ENCODE data around the gene PLXDC2. TPM values are rescaled to one million over a fixed set of nuclear protein-coding genes. Genes with fewer than 3 reads are reported as not detected.

PLXDC2 gene
- total RNA-seq, 1 experiment from 2014 or later, result 0.69 TPM

DNA sequence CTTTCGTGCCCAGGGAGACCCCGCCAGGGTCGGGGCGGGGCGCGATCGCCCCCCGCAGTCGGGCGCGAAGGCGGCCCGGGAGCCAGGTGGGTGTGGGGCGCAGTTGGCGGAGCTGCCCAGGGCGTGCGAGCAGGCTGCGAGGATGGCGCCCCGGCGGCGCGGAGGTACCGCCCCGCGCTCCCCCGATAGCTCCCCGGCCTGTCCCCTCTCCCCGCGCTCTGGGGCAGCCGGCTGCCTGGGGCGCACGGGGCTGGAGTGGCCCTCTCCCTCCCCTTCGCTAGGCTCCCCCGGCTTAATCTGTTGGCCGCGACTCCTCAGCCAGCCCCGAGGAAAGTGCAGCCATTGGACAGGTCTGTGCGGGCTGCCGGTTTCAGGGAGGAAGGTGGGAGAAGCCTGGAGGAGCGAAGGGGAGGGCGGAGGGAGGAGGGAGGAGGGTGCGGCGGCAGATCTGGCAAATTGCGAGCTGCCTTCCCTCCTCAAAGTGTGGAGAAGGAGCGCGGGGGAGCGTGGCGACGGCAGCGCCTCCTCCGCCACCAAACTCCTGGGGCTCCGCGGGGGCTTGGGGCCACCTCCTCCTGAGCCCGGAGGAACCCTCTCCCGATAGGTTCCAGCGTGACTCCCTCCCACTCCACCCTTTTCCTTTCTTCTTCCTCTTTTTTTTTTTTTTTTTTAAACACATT is 361 bp upstream of the PLXDC2 start:
- peak; percentile 38 for DNase-seq (ENCODE audit: low read depth)

DNA sequence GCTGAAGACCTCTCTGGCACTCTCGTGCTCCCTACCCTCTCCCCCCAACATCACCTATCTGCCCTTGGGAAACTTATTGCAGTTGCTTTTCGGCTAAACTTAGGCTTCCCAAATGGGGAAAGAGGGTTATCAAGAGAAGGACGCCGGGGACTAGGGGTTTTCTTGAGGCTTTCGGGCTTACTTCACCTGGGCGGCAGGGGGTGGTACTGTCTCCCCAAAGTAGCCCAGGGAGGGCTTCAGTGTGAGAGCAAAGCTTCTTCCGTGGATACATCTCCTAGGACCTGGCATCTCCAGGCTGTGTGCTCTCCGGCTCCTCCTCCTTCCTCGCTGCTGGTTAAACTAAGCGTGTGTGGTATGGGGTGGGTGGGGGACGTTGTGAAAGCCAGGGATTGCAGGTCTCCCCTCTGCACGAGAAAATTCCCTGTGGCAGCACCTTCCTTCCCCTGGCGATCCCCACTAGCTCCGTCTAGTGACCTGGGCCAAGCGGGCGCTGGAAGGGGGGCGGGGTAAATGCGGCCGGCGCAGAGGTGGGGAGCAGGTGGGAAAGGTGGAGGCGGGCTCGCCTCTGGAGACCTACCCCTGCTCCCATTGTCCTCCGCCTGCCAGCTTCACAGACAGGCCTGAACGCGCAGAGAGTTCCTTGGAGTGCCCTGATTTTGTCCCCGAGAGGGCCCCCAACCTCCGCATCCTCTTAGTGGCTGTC is 1.1 kb downstream of the PLXDC2 start:
- no peak for DNase-seq (ENCODE audit: low read depth)

DNA sequence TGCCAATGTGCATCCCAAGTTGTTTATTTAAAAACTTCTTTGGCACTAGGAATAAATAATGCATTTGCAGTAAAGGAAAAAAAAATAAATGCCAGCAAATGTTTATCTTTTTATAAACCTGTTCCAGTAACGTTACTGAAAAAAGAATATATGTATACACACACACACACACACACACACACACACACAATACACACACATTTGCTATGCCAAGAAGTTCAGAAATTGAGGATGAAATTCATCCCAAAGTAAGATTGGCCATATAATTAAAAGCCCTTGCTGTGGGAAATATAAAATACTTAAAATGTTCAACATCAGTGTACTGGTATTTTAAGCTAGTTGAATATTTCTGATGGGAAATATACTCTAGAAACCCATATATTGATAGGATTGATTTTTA is 2.6 kb downstream of the PLXDC2 start:
- no peak for DNase-seq (ENCODE audit: low read depth)

DNA sequence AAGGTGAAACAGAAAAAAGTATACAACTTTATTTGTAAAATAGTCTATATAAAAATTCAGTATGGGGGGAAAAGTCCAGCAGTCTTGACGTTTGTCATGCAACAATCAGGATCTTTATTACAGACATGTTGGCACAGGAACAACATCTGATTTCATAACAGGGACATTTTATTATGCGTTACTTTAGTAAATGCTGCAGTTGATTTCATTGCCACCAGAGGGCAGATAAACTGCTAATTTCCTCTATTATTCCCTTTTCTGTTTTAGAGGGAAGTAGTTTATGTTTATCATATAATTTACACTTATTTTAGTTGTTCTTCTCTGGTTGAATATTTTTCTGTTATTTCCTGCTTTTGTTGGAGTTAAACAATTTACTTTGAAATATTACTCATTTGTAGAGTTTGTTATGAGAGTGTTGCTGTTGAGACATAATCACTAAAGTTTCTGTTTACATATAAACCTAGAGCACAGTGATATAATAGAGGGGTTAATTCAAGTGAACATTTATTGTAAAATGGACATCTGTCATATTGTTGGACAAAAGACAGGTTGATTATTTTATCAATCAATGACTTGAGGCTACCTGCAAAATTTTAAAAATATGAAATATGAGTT is 3.3 kb downstream of the PLXDC2 start:
- peak; percentile 6 for DNase-seq (ENCODE audit: low read depth)

DNA sequence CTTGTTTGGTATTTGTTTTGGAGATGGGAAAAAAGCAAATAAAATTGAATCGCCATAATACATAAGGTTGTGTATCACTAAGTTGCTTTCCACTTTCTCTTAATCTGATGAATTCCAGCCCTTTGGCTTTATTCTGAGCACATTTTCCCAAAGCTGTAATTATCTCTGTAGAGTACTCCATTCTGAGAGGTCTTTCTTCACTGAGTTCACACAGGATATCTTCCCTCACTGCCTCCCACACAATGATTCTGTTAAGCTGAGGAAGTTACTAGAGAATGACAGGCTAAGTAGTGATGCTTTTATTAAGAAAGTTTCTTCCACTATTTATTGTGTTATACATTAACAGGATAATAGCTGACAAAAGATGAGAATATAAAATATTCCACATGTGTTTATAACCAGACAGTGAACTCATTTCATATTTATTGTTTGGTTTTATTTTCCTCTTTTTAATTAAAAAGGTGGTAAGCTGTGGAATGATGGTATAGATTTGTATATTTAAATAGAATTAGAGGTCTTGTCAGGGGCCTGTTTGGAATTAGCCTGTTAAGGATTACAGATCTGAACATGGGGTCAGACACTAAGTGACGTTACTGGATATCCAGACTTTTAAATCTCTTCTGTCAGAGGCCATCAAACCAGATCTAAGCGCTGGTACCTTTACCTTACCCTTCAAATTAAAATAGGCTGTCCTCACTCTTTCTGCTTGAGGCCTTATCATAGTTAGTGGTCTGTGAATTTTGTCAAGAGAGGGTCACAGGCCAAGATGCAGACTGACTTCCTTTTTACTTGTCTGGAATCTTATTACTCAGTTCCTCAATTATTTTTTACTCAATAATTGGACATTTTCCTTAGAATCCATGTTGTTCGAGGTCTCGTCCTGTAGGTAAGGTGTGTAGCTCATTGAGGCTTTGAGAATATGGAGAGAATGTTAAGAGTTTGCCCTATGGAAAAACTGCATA is 8.4 kb downstream of the PLXDC2 start:
- DNase-seq (ENCODE audit: low read depth), result no peak

DNA sequence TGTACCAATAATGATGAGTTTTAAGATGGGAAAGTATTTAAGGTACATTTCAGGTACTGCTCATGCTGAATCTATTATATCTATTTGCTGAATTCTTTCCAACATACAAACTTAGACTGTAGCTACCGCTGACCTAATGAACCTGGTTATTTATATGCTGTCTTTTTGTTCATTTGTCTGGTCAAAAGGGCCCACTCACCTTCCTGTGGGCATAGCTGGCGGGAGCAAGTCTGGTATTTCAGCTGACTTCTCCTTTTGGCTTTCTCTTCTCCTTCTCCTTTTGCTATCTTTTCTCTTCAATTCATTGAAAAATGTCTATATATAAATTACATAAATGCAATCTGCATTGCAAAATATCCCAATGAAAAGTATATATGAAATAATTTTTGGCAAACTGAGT is 9.5 kb downstream of the PLXDC2 start:
- DNase-seq (ENCODE audit: low read depth), result no peak

DNA sequence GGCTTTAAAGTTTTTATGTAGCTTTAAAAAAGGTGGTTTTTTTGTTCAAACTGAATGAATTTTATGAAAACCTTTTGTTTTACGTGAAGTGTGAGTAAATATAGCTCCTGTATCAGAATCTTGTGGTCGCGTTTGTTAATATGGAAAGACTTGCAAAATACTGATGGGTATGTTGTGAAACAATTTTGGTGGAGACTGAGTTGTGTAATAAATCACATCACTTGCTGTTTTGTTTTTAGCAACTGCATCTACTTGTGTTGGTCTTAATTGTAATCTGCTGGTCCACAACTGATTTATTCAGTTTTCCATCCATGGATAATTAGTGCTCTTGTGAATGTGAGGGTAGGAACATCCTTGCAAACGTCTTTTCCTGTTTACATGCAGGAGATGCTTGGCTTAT is 10.5 kb downstream of the PLXDC2 start:
- DNase-seq (ENCODE audit: low read depth), result no peak

DNA sequence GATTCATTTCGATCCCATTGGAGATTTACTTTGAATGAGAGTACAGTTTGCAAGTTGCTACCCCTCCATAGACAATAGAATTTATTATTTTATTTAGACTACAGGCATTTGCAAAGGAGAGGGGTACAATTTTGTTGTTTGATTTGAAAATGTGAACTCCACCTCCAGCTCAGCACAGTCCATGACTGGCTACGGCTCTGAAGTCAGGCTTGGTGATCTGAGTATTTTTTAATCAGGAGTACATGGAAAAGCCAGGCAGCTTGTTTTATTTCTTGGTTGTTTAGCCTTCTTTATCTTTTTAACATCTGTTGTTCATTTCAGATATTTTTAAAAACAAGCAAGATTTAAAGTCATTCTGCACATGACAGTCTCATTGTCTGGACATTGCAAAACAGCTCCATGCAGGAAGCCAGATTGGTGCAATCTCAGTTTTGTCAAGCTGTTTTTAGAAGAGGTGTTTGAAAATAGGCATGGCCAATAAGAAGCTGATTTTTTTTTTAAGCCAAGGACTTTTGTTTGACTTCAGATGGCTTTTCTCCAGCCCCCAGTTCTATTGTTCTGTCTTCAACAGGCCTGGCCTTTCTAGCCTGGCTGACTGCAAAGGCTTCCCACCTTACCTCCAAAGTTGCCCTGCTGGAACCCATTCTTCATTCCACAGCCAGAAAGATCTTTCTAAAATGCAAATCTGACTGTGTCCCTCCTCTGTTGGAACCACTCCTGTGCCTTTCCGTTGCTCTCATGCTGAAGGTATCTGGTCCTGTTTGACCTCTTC is 12.2 kb downstream of the PLXDC2 start:
- DNase-seq (ENCODE audit: low read depth), result no peak

DNA sequence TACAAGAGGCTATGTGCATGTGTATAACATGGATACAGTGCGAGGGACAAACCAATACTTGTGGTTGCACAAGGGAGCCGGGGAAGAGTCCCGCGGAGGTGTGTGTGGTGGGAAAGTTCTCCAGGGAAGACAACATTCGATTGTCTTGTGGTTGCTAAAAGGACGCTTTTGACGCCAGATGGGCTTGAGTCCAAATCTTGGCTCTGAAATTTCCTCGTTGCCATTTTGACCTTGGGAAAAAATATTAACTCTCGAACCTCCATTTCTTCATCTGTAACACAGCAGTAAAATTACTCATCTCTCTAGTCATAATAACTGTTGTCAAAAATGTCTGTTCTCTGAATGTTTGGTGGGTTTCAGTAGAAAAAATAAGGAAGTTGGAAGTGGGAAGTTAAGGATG is 16.5 kb downstream of the PLXDC2 start:
- no peak for DNase-seq (ENCODE audit: low read depth)

DNA sequence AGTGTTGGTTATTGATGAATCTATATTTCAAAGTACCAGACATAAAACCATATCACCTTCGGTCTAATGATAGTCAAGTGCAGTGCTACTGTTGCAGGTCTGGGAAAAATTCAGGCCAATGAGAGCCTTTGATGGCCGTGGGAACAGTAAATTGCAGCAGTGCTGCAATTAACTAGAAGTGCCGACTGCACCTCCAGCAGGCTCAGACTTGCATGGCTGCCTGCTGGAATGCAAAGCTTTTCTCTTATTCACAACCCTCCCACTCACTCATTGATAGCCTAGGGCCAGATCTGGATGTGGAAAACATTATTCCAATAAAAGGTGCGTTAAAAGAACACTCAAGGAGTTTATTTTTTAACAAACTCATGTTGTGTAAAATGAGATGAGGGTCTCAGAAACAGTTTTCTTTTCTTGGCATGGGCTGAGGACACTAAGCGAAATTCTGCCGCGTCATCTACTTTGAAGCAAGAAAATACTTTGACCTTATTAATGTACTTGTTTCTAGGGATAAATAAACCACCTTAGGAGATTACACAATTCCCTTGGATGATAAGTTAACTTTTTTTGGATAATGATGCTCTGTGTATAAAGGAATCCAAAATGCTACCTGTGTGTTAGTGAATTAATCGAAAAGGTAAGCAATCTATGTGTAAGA is 17.1 kb downstream of the PLXDC2 start:
- DNase-seq (ENCODE audit: low read depth), result no peak

DNA sequence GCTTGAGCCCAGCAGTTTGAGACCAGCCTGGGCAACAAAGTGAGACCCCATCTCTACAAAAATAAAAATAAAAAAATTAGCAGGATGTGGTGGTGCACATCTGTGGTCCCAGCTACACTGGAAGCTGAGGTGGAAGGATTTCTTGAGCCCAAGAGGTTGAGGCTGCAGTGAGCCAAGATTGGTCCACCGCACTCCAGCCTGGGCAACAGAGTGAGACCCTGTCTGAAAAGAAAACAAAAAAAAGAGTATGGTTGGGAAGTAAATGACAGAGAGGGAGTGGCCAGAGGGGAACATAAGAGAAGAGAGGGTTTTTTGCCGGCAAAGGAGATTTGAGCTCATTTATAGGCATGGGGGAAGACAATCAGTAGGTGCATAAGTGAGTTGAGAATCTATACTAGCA is 19.7 kb downstream of the PLXDC2 start:
- DNase-seq (ENCODE audit: low read depth), result no peak

DNA sequence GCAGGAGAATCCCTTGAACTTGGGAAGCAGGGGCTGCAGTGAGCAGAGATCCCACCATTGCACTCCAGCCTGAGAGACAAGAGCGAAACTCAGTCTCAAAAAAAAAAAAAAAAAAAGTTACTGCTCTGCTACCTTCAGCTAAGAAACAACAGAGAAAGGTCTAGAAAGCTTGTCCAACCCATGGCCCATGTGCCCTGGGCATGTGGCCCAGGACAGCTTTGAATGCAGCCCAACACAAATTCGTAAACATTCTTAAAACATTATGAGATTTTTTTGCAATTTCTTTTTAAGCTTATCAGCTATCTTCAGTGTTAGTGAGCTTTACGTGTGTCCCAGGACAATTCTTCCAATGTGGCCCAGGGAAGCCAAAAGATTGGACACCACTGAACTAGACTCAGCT is 22.9 kb downstream of the PLXDC2 start:
- no peak for DNase-seq (ENCODE audit: low read depth)

DNA sequence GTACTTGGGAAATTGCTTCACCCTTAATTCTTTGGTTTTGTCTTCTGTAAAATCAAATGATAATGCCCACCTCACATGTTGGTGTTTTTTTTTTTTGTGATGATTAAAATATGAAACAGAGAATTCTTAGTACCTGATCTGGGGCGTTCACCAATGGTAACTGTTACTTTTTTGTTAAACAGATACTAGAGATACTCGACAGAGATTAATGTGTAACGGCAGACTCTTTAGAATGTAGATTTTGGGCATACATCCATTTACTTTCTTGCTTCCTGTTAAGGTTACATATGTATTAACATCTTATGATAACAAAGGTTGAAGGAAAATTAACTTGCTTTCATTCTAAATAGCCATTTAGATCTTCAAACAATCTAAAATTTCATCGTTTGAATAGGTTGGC is 23.3 kb downstream of the PLXDC2 start:
- no peak for DNase-seq (ENCODE audit: low read depth)

DNA sequence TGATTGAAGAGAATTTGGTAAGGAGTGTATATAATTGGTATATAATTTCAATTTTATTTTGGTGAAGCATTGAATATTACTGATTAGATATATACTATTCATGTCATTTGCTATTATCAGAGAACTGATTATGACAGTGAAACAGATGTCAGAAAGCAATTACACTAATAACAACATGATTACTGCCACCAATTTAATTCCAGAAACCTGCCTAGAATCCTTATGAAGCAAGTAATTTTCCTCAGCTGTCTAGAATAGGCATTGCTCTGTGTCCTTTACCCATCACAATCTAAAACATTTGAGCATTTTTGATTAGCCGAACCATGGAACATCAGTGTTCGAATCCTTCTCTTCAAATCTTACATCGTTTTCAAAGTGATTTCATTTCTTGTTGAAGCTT is 24.5 kb downstream of the PLXDC2 start:
- no peak for DNase-seq (ENCODE audit: low read depth)

DNA sequence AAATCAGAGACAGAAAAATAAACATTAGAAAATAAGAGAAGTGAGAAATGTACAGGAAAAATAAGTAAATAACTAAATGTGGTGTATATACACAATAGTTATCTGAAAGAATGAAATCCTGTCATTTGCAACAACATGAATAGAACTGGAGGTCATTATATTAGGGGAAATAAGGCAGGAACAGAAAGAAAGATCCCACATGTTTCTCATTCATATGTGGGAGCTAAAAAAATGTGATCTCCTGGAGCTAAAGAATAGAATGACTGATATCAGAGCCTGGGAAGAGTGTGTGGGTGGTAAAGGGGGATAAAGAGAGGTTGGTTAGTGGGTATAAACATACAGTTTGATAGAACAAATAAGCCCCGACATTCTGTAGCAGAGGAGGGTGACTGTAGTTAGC is 27.3 kb downstream of the PLXDC2 start:
- DNase-seq (ENCODE audit: low read depth), result no peak

DNA sequence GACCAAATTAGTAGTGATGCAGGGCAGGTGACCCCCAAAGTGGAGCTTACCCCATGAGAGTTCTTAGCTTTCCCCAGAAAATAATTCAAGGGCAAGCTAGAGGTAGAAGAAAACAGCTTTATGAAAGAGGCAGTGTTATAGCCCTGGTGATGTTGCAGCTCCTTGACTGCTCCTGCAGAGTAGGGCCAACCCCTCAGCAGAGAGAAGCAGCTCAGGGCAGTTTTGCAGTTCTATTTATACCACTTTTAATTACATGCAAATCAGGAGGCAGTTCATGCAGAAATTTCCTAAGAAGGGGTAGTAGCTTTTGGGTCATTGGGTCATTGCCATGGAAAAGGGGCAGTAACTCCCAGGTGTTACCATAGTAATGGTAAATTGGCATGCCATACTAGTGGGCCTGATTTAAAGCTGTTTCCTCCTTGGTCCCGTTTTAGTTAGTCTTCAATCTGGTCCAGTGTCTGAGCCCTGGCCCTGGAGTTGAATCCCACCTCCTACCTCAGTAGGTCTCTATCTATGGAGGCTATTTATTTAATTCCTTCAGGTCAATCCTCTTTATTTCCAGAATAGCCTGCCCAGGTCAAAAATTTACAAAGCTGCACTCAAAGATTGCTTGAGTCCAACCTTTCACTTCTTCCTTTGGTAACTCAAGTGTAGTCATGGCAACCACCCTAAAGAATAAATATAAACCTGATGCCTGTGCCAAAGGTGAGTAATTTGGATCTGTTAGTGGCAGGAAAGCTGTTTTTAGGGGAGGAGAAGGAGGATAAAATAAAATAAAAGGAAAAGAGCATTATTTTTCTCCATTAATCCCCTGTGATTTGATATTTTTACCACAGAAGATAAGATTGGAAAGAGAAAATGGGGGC is 29.5 kb downstream of the PLXDC2 start:
- no peak for DNase-seq (ENCODE audit: low read depth)

DNA sequence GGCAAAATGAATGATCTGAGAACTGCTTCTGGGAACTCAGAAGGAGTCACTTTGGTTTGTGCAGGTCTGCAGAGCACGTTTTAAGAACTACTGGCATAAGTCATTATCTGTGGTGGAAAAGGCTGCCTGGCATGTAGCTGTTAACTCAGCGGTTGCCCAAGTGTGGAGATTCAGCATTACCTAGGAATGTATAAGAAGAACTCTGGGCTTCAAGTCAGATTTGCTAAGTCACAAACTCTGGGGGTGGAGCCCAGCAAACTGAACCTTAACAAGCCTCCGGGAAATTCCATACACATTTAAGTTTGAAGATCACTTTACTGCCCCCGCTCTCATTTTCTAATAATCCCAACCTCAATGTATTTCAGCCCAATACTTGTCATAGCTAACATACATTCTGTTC is 31.1 kb downstream of the PLXDC2 start:
- no peak for DNase-seq (ENCODE audit: low read depth)

DNA sequence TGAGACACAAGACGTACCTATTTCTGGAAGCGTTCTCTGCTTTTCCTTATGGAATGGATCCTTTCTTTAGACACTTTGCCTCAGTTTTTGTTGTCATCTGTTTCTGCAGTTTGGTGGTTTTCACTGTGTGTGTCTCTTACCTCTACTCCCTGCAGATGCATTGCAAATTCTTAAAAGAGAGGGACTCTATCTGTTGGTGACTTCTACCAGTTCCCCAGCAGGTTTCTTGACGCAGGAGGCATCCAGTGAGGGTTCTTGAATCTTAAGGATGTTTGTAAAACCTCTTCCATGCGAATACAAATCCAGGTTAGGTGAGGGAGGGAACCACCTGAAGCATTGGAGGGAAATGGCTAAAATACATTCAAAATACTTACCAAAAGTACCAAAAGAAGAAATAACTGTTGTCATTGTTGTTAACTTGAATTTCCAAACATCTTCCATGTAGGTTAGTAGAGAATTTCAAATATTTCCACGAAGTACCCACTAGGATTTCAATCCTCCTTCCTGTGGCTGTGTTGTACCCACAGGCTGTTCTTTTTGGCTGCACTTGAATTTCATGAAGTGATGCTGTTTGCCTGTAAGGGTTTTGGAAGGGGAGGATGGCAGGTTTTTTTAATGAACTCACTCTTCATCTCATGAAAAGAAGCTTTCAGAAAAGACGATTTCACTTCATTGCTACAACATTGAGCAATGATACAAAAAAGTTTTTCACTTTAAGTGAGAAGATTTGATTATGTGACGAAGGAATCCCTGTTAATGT is 32.2 kb downstream of the PLXDC2 start:
- DNase-seq (ENCODE audit: low read depth), result no peak

DNA sequence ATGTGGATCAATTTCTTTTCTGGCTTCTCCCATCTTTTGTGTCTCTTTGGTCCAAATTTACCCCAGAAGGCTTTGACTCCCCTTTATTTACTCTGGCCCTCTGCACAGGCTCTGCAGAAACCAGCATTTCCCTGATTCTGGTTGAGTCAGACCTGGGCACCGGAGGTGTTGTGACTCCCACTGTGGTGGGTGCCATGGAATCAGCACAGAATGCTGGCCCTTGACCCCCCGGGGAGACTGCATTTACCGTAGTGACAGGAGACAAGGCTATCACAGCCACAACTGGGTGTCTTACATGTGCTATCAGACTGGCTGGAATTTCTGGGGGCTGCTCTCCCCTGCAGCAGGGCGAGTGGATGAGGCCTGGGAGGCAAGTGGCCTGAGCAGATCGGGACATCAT is 37.6 kb downstream of the PLXDC2 start:
- DNase-seq (ENCODE audit: low read depth), result no peak
